ENCODE results near the gene SPECC1L.

DNA sequence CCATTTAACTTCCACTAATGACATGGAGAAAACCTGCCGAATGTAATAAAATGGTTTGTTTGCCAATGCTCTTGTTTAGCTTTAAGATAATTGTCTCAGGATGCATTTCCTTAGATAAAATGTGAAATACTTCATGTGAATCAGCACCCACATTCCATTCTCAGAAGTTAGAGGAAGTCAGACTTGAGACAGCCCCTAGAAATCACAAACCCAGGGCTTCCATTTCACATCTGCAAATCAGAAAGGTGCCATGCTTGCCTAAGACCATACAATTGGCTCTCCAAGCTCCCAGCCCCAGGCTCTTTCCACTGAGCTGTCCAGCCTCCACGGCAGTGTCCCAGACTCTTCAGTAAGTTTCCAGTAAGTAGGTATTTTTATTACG is 121.2 kb downstream of the SPECC1L start:
- TF ChIP-seq EZH2 (IDR thresholded peaks at IDR 0.05) (no peak), POLR2AphosphoS5 (IDR thresholded peaks at IDR 0.05; ENCODE audit: borderline replicate concordance, low read depth, low read length) (no peak), FOXP2 (optimal IDR thresholded peaks at IDR 0.05; ENCODE audit: control extremely low read depth, extremely low read length, insufficient read depth) (no peak)
